ENCODE results near the gene GJA5. TPM values are rescaled to one million over a fixed set of nuclear protein-coding genes. Genes with fewer than 3 reads are reported as not detected.

The GJA5 gene
- total RNA-seq, 1 donor from 2014 or later = 0.27 TPM

- no peaks in the 10 kb centered on the region for H3K9me3 Mint-ChIP-seq (ENCODE audit: unreplicated experiment)
- TF ChIP-seq EZH2 (IDR thresholded peaks at IDR 0.05; ENCODE audit: insufficient read depth, low read length) = no peak
- TF ChIP-seq, protein P1, sequence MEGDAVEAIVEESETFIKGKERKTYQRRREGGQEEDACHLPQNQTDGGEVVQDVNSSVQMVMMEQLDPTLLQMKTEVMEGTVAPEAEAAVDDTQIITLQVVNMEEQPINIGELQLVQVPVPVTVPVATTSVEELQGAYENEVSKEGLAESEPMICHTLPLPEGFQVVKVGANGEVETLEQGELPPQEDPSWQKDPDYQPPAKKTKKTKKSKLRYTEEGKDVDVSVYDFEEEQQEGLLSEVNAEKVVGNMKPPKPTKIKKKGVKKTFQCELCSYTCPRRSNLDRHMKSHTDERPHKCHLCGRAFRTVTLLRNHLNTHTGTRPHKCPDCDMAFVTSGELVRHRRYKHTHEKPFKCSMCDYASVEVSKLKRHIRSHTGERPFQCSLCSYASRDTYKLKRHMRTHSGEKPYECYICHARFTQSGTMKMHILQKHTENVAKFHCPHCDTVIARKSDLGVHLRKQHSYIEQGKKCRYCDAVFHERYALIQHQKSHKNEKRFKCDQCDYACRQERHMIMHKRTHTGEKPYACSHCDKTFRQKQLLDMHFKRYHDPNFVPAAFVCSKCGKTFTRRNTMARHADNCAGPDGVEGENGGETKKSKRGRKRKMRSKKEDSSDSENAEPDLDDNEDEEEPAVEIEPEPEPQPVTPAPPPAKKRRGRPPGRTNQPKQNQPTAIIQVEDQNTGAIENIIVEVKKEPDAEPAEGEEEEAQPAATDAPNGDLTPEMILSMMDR (IDR thresholded peaks at IDR 0.05; ENCODE audit: insufficient read depth, low read depth, low read length) = no peak
- Histone ChIP-seq H3K27me3 (ENCODE audit: insufficient read depth, low read length) (no peaks in the 10 kb centered on the region), H3K4me2 (ENCODE audit: low read length) (no peak overlapping the region), H3K9ac (ENCODE audit: low read length) (no peak overlapping the region), H3K36me3 (ENCODE audit: insufficient read depth, low read length) (no peaks in the 10 kb centered on the region), H3K9me3 (ENCODE audit: insufficient read depth, low read depth, low read length) (no peaks in the 10 kb centered on the region), H3K79me2 (ENCODE audit: insufficient read depth, low read length) (no peaks in the 10 kb centered on the region), H3K4me1 (ENCODE audit: insufficient read depth, low read length) (no peaks in the 10 kb centered on the region), H2AFZ (ENCODE audit: low read depth, low read length) (no peak overlapping the region), H3K27ac (ENCODE audit: low read depth, low read length) (no peak overlapping the region), H4K20me1 (ENCODE audit: insufficient read depth, low read length) (no peaks in the 10 kb centered on the region), H3K4me3 (ENCODE audit: insufficient read depth, low read depth, low read length) (no peak overlapping the region)
- no peak overlapping the region for H3K4me3 Mint-ChIP-seq (ENCODE audit: unreplicated experiment)
- no peak for FAIRE-seq
- peaks cover 5% of the 10 kb centered on the region for H3K4me1 Mint-ChIP-seq (ENCODE audit: low read depth, unreplicated experiment)
- no peak overlapping the region for H3K27ac Mint-ChIP-seq (ENCODE audit: unreplicated experiment)
- peaks cover 2% of the 10 kb centered on the region for H3K27me3 Mint-ChIP-seq (ENCODE audit: low read depth, unreplicated experiment)
- H3K36me3 Mint-ChIP-seq (ENCODE audit: low read depth, unreplicated experiment) = no peaks in the 10 kb centered on the region
- no peak for DNase-seq (ENCODE audit: low read depth)
Observed at GRCh38 chr1:147745271-147745670, 15.1 kb downstream of the GJA5 start.

GRCh38 chr1:147741065-147741464, 19.3 kb downstream of the GJA5 start:
- Mint-ChIP-seq H3K4me1 (ENCODE audit: low read depth, unreplicated experiment) (no peaks in the 10 kb centered on the region), H3K9me3 (ENCODE audit: unreplicated experiment) (no peaks in the 10 kb centered on the region), H3K27me3 (ENCODE audit: low read depth, unreplicated experiment) (peaks cover 8% of the 10 kb centered on the region), H3K27ac (ENCODE audit: unreplicated experiment) (no peak overlapping the region), H3K4me3 (ENCODE audit: unreplicated experiment) (no peak overlapping the region), H3K36me3 (ENCODE audit: low read depth, unreplicated experiment) (no peaks in the 10 kb centered on the region)
- Histone ChIP-seq H4K20me1 (ENCODE audit: insufficient read depth, low read length) (no peaks in the 10 kb centered on the region), H3K4me2 (ENCODE audit: low read length) (no peak overlapping the region), H3K9ac (ENCODE audit: low read length) (no peak overlapping the region), H3K36me3 (ENCODE audit: insufficient read depth, low read length) (no peaks in the 10 kb centered on the region), H3K4me1 (ENCODE audit: insufficient read depth, low read length) (no peaks in the 10 kb centered on the region), H3K27me3 (ENCODE audit: insufficient read depth, low read length) (no peaks in the 10 kb centered on the region), H3K9me3 (ENCODE audit: insufficient read depth, low read depth, low read length) (no peaks in the 10 kb centered on the region), H2AFZ (ENCODE audit: low read depth, low read length) (no peak overlapping the region), H3K4me3 (ENCODE audit: insufficient read depth, low read depth, low read length) (no peak overlapping the region), H3K79me2 (ENCODE audit: insufficient read depth, low read length) (no peaks in the 10 kb centered on the region), H3K27ac (ENCODE audit: low read depth, low read length) (no peak overlapping the region)
- no peak for TF ChIP-seq EZH2 (IDR thresholded peaks at IDR 0.05; ENCODE audit: insufficient read depth, low read length)
- TF ChIP-seq, protein P1 (IDR thresholded peaks at IDR 0.05; ENCODE audit: insufficient read depth, low read depth, low read length) = no peak
- DNase-seq (ENCODE audit: low read depth) (no peak), FAIRE-seq (no peak)

DNA sequence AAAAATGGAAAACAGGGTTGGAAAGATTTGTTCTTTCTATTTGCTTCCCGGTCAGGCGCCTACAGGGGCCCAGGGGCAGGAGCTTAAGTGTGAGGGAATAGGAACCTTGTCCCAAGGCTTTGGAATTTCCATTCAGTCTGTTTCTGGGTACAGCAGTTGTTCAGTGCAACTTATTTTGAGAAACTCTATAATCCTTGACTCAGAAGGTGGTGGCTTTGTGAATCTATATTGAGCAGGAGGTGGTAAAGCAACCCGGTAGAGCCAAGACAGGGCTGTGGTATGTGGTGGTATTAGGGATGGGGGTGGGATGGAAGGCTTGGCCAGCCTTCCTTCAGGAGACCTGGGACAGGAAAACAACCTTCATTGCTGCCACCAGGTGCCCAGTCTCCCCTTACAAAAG, 20.0 kb downstream of the GJA5 start:
- no peaks in the 10 kb centered on the region for H3K4me1 ChIP-seq (ENCODE audit: insufficient read depth, low read length)
- Mint-ChIP-seq H3K9me3 (ENCODE audit: unreplicated experiment) (no peaks in the 10 kb centered on the region), H3K36me3 (ENCODE audit: low read depth, unreplicated experiment) (no peaks in the 10 kb centered on the region), H3K27ac (ENCODE audit: unreplicated experiment) (no peak overlapping the region), H3K27me3 (ENCODE audit: low read depth, unreplicated experiment) (peaks cover 8% of the 10 kb centered on the region), H3K4me3 (ENCODE audit: unreplicated experiment) (no peak overlapping the region), H3K4me1 (ENCODE audit: low read depth, unreplicated experiment) (no peaks in the 10 kb centered on the region)
- DNase-seq (ENCODE audit: low read depth) = no peak
- TF ChIP-seq EZH2 (IDR thresholded peaks at IDR 0.05; ENCODE audit: insufficient read depth, low read length) = no peak
- TF ChIP-seq, protein P1 (IDR thresholded peaks at IDR 0.05; ENCODE audit: insufficient read depth, low read depth, low read length) = no peak
- H3K79me2 ChIP-seq (ENCODE audit: insufficient read depth, low read length) = no peaks in the 10 kb centered on the region
- H4K20me1 ChIP-seq (ENCODE audit: insufficient read depth, low read length) = no peaks in the 10 kb centered on the region
- H3K27me3 ChIP-seq (ENCODE audit: insufficient read depth, low read length) = no peaks in the 10 kb centered on the region
- H3K4me2 ChIP-seq (ENCODE audit: low read length) = no peak overlapping the region
- no peak for FAIRE-seq
- no peak overlapping the region for H3K9ac ChIP-seq (ENCODE audit: low read length)
- H3K36me3 ChIP-seq (ENCODE audit: insufficient read depth, low read length) = no peaks in the 10 kb centered on the region
- no peak overlapping the region for H3K27ac ChIP-seq (ENCODE audit: low read depth, low read length)
- H3K4me3 ChIP-seq (ENCODE audit: insufficient read depth, low read depth, low read length) = no peak overlapping the region
- H3K9me3 ChIP-seq (ENCODE audit: insufficient read depth, low read depth, low read length) = no peaks in the 10 kb centered on the region
- H2AFZ ChIP-seq (ENCODE audit: low read depth, low read length) = no peak overlapping the region

Measured in astrocyte (in vitro differentiated cells and primary cell).